ENCODE data around the gene TRPM8. TPM values are rescaled to one million over a fixed set of nuclear protein-coding genes. Genes with fewer than 3 reads are reported as not detected.

Gene TRPM8
- total RNA-seq, 4 donors from 2014 or later = not detected

DNA sequence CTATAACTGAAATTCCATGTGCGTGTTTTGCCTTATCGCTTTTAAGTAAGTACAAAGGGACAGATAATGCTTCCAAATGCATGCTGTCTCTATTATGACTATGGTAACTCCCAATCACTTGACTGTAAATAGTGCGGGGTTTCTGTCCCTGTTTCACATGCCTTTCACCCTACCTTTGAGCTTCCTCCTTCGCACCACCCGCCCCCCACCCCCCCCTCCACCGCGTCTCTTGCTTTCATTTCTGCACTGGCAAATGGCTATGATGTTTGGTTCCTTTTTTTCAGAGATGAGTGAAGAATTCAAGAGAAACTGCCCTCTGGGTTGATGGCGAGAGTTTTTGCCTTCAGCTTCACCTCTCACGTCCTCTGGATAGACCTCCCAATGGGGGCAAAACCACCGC, 108.3 kb downstream of the TRPM8 start:
- Histone ChIP-seq H3K27me3 (no peaks in the 10 kb centered on the region), H3K27ac (no peak overlapping the region), H3K9me3 (no peaks in the 10 kb centered on the region), H3K4me3 (replicated peaks in 1 of 3) (no peak overlapping the region), H3K4me1 (no peaks in the 10 kb centered on the region), H3K36me3 (no peaks in the 10 kb centered on the region)
- TF ChIP-seq POLR2A (IDR thresholded peaks at IDR 0.05) (no peak), CTCF (IDR thresholded peaks at IDR 0.05) (no peak)
- intact Hi-C loops (cut with DNase I) = no loop called here
- DNase-seq = no peak
- 56 to 69% methylated on average over 10 of the region's 10 CpGs for WGBS, 2 donors

- WGBS, 2 donors = 56 to 59% methylated on average over 5 of the region's 5 CpGs
- no peaks in the 10 kb centered on the region for H3K36me3 ChIP-seq
- no peaks in the 10 kb centered on the region for H3K4me1 ChIP-seq
- H3K27ac ChIP-seq = no peak overlapping the region
- H3K27me3 ChIP-seq = no peaks in the 10 kb centered on the region
- no peak for DNase-seq
- TF ChIP-seq POLR2A (IDR thresholded peaks at IDR 0.05) = no peak
- TF ChIP-seq CTCF (IDR thresholded peaks at IDR 0.05) = no peak
- intact Hi-C loops (cut with DNase I) = no loop called here
- no peak overlapping the region for H3K4me3 ChIP-seq (replicated peaks in 1 of 3)
- H3K9me3 ChIP-seq = no peaks in the 10 kb centered on the region
Measured at GRCh38 chr2:234025891-234026401, 108.8 kb downstream of the TRPM8 start.

- no peak for DNase-seq
- Histone ChIP-seq H3K27ac (no peak overlapping the region), H3K9me3 (no peaks in the 10 kb centered on the region), H3K4me3 (replicated peaks in 1 of 3) (no peak overlapping the region), H3K27me3 (no peaks in the 10 kb centered on the region), H3K36me3 (no peaks in the 10 kb centered on the region), H3K4me1 (no peaks in the 10 kb centered on the region)
- TF ChIP-seq CTCF (IDR thresholded peaks at IDR 0.05) (no peak), POLR2A (IDR thresholded peaks at IDR 0.05) (no peak)
- WGBS, 2 donors = 80 to 89% methylated on average over 10 of the region's 10 CpGs
- intact Hi-C loops (cut with DNase I) = no loop called here
Measured at GRCh38 chr2:234026693-234027254, 109.6 kb downstream of the TRPM8 start.

GRCh38 chr2:234027641-234028040, 110.5 kb downstream of the TRPM8 start:
- no peaks in the 10 kb centered on the region for H3K4me1 ChIP-seq
- intact Hi-C loops (cut with DNase I) = no loop called here
- 89 to 97% methylated on average over 1 of the region's 1 CpG for WGBS, 2 donors
- no peak for DNase-seq
- no peaks in the 10 kb centered on the region for H3K27me3 ChIP-seq
- H3K4me3 ChIP-seq (replicated peaks in 1 of 3) = no peak overlapping the region
- H3K9me3 ChIP-seq = no peaks in the 10 kb centered on the region
- H3K27ac ChIP-seq = no peak overlapping the region
- H3K36me3 ChIP-seq = no peaks in the 10 kb centered on the region
- TF ChIP-seq CTCF (IDR thresholded peaks at IDR 0.05) = no peak
- TF ChIP-seq POLR2A (IDR thresholded peaks at IDR 0.05) = no peak

DNA sequence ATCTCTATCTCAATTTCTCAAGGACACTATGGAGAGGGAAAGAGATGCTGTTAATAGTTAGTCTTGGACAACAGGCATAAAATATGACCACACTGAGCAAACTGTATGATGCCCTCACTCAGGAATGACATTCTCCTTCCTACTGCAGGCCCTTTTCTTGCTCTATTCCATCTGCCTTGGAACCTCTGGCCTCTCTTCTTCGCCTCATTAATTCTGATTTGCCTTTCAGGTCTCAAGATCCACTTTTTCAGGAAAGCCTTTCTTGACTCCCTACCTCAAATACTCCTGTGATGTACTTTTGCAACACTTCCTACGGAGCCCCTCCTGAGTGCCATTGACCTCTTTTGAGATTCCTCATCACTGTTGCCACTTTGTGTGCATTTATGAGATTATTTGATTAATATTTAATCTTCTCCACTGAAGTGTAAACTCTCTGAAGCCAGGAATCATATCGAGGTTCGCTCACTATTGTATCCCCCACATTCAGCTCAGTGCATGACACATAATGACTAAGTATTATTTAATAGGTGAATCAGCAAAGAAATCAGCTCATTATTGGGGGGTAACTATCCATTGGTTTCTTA, 112.1 kb downstream of the TRPM8 start:
- Histone ChIP-seq H3K36me3 (no peaks in the 10 kb centered on the region), H3K4me1 (no peaks in the 10 kb centered on the region), H3K27ac (no peak overlapping the region), H3K4me3 (replicated peaks in 1 of 3) (no peak overlapping the region), H3K27me3 (no peaks in the 10 kb centered on the region), H3K9me3 (no peaks in the 10 kb centered on the region)
- no peak for TF ChIP-seq POLR2A (IDR thresholded peaks at IDR 0.05)
- no peak for TF ChIP-seq CTCF (IDR thresholded peaks at IDR 0.05)
- DNase-seq = no peak
- intact Hi-C loops (cut with DNase I) = no loop called here
- WGBS, 2 donors = 75% methylated on average over 4 of the region's 4 CpGs
